Fibroblast of the aortic adventitia (primary cell): Measurements from ENCODE around the gene HUNK. TPM values are rescaled to one million over a fixed set of nuclear protein-coding genes. Genes with fewer than 3 reads are reported as not detected.

Experiments used
- DNase-seq: peaks from one replicate; pipeline ENCODE4 v3.0.0-alpha.2; 2010; ENCODE audit warnings: low read depth
- H3K4me3 ChIP-seq: 2 replicates; pipeline ENCODE4 v1.5.1; 2011; ENCODE audit warnings: low read depth, mild to moderate bottlenecking, control low read depth, low read length, moderate library complexity
- CTCF ChIP-seq: IDR thresholded peaks from 2 replicates; pipeline ENCODE4 v1.5.1; 2011; ENCODE audit warnings: mild to moderate bottlenecking, low read length, control low read depth, inconsistent platforms; ENCODE audit not compliant: insufficient read depth
- total RNA-seq: library from RNA; depleted of rRNA; stranded (reverse); fragments of >200 nt; gene quantifications from 2 replicates; pipeline ENCODE4 v1.2.3, GENCODE V29; 2012; ENCODE audit warnings: low replicate concordance

Gene HUNK
- 0.45 and 4.3 TPM in 2 replicates for total RNA-seq

DNA sequence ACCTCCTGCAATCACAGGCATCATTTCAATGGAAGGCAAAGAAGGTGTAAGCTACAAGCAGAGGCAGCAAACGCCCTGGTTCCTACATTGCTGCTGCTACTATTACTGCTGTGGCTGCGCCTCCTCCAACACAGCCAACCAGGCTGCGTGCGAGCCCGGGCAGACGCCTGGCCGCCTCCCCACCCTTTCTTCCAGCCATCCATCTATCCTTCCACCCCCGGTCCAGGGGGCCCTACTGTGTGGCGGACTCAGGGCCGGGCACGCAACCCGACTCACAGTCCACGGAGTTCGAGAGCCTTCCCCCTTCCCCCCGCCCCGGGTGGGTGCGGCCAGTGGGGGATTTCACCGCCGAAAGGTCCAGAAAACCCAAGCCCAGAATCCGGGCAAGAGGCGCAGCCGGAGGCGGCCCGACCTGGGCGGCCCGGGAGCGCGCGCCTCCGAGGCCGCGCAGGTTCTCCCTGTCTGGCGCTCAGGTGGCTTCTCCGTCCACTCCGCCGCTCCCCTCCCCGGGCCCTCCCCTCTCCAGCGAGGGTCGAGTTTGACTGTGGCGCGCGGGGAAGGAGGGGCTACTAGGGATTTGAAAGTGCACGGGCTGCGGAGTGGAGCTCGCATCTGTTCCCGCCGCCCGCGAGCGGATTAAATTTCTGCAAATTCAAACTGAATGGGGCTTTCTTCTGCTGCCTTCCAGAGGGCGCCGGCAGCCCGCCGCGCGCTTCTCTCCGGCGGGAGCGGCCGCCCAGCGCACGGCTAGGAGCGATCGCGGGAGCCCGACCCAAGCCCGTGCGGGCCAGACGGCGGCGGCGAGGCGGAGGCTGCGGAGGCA, at the start of gene HUNK:
Gene HUNK, plus strand, starts transcription at position 569 of the 823 bp plus-strand sequence. CDS start 655 bp downstream, outside the sequence.
- peak; percentile 10 for DNase-seq
- TF ChIP-seq CTCF, result no peak
- H3K4me3 ChIP-seq, result peak within 1 kb of the TSS; percentile 40

GRCh38 chr21:31829736-31830472, 42.9 kb upstream of the HUNK start:
- H3K4me3 ChIP-seq, result no peak overlapping the region
- no peak for TF ChIP-seq CTCF
- DNase-seq, result no peak

DNA sequence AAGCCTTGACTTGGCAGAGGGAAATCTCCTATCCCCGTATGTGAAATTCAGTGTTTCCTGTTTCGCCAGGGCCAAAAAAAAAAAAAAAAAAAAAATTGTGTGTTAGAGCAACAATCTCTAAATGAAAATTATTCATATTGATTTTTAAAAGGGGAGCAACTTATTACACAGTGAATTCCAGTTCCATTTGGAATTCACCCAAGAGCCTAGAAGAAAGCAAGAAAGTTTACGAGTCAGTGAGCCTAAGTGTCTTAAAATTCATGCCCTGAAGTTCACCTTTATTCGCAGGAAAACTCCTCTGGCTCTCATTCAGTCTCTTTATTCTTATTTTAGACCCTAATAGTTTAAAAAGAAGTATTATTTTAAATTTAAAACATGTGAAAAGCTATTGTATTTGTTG, 42.1 kb upstream of the HUNK start:
- no peak for DNase-seq
- no peak overlapping the region for H3K4me3 ChIP-seq
- no peak for TF ChIP-seq CTCF

- no peak overlapping the region for H3K4me3 ChIP-seq
- no peak for DNase-seq
Observed at GRCh38 chr21:31837041-31837440, 35.8 kb upstream of the HUNK start.

DNA sequence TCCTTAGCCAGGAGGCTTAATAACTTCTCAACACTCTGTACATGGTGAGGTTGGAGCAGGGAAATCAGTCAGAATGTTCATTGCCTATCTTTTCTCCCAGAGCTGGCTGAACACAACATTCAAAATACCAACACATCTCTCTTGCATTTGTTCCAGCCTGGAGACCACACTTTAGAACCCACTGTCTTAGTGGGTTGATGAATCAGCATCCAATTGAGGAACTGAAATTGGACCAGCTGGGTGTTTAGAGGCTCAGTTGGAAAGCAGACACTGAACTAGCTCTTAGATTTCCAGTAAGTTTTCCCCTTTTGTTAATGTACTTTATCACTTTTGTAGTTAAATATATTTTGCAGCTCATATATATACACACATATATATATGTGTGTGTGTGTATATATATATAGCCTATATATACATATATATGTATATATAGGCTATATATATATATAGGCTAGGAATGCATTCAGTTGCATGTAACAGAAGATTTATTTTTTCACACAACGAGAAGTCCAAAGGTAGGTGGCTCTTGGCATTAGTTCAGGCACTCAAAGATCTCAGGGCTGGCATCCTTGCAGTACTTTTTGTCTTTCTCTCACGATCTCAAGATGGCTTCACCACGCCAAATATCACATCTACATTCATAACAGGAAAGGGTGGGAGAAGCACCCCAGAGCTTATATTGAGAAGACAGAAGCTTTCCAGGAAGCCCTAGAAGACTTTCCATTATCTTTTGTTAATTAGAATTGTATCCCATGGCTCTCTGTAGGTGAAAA, 35.0 kb upstream of the HUNK start:
- DNase-seq, result no peak
- no peak overlapping the region for H3K4me3 ChIP-seq
- no peak for TF ChIP-seq CTCF

More at GRCh38 chr21:31837041-31837440, 35.8 kb upstream of the HUNK start:
- TF ChIP-seq CTCF, result no peak

DNA sequence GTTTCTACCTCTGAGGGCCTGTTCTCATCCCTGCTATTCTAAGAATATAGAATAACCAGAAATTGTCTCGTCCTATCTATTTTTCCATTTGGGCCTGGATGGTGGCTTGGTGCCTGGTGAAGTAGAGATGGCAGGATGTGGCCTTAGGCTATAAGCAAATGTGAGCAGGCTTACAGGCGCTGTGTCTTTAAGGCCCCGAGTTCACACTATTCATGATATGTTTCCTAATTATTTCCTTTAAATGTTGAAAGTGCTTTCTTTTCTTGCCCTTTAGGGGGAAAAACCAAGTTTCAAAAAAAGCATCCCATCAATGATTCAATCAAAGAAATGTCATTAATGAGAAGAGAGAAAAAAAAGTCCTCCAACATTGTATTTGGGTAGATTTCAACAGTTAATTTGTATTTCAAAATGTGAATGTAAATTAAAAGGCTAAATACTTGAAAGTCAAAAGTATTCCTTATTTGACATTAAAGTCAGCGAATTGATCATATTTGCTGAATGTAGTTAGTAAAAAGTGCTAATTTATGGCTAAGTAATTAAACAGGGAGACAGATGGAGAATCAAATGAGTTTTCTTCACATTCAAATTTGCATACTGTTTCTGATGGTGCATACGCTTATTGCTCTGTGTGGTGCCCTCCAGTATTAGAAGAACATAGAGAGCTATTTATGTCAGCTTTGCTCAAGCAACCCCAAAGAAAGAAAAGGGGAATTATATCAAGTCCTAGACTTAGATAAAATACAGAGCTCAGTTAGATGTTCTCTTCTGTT, 34.0 kb upstream of the HUNK start:
- H3K4me3 ChIP-seq, result no peak overlapping the region
- TF ChIP-seq CTCF, result no peak
- no peak for DNase-seq
